Tibial nerve (tissue), 4 donors: ENCODE results near the gene SPAM1. TPM values are rescaled to one million over a fixed set of nuclear protein-coding genes. Genes with fewer than 3 reads are reported as not detected.

ENCODE experiments used
- DNase-seq, 2 donors: peaks; one replicate each; pipeline ENCODE4 v3.0.0-alpha.2; 2019; ENCODE audit warnings: low spot score in 2 of 2
- H3K27ac ChIP-seq, 4 donors: fragments of 200-600 bp; sonication (generic) in 3 of 4; one replicate each; pipeline ENCODE4 v1.5.1; 2017 to 2019; ENCODE audit warnings: mild to moderate bottlenecking in 1 of 4
- H3K27me3 ChIP-seq, 2 donors: fragments of 200-600 bp; sonication (generic) in 1 of 2; one replicate each; pipeline versions ENCODE4 v1.5.1 to v1.6.0; 2017 to 2019
- H3K36me3 ChIP-seq, 3 donors: fragments of 200-600 bp; sonication (generic); one replicate each; pipeline ENCODE4 v1.5.1; 2018 to 2019
- H3K4me1 ChIP-seq, 4 donors: fragments of 200-600 bp; sonication (generic) in 3 of 4; one replicate each; pipeline ENCODE4 v1.5.1; 2017 to 2019
- H3K4me3 ChIP-seq, 4 donors: fragments of 200-600 bp; sonication (generic) in 3 of 4; one replicate each; pipeline ENCODE4 v1.5.1; 2017 to 2019; ENCODE audit warnings: mild to moderate bottlenecking in 1 of 4, moderate library complexity in 1 of 4
- H3K9me3 ChIP-seq, 4 donors: fragments of 200-600 bp; sonication (generic) in 3 of 4; one replicate each; pipeline ENCODE4 v1.5.1; 2017 to 2019
- EP300 ChIP-seq, 2 donors: sonication (generic); formaldehyde crosslinking; IDR thresholded peaks; one replicate each; pipeline ENCODE4 v1.6.1; 2017; ENCODE audit warnings: antibody characterized with exemption in 2 of 2, mild to moderate bottlenecking in 1 of 2
- POLR2A ChIP-seq, 2 donors: fragments of 450-650 bp; IDR thresholded peaks; one replicate each; pipeline ENCODE4 v1.6.1; 2017; ENCODE audit warnings: antibody characterized with exemption in 2 of 2, mild to moderate bottlenecking in 2 of 2, moderate library complexity in 2 of 2
- WGBS, 2 donors: methylation state at CpG; one replicate each; pipeline ENCODE4 v1.1.5; 2018; 5-methylcytosine and 5-hydroxymethylcytosine counted together
- total RNA-seq, 4 donors: library from RNA; depleted of rRNA; stranded (reverse); fragments of >200 nt; gene quantifications; one replicate each; pipeline ENCODE4 v1.1.0, GENCODE V29; 2016
- TF ChIP-seq, protein P1 (sequence below), 5 experiments: fragments of 200-600 bp in 3 of 5; fragments of 450-650 bp in 2 of 5; sonication (generic) in 3 of 5; IDR thresholded peaks; one replicate each; pipeline ENCODE4 v1.5.1; 2016 to 2019; ENCODE audit warnings: antibody characterized with exemption in 5 of 5, mild to moderate bottlenecking in 3 of 5, moderate library complexity in 2 of 5

The SPAM1 gene
- total RNA-seq, 4 donors from 2014 or later, result not detected

GRCh38 chr7:123948136-123948535, 23.1 kb downstream of the SPAM1 start:
- 68 to 74% methylated on average over 4 of the region's 4 CpGs for WGBS, 2 donors
- H3K4me3 ChIP-seq, result no peak overlapping the region
- TF ChIP-seq POLR2A (IDR thresholded peaks at IDR 0.05), result no peak
- TF ChIP-seq, protein P1, sequence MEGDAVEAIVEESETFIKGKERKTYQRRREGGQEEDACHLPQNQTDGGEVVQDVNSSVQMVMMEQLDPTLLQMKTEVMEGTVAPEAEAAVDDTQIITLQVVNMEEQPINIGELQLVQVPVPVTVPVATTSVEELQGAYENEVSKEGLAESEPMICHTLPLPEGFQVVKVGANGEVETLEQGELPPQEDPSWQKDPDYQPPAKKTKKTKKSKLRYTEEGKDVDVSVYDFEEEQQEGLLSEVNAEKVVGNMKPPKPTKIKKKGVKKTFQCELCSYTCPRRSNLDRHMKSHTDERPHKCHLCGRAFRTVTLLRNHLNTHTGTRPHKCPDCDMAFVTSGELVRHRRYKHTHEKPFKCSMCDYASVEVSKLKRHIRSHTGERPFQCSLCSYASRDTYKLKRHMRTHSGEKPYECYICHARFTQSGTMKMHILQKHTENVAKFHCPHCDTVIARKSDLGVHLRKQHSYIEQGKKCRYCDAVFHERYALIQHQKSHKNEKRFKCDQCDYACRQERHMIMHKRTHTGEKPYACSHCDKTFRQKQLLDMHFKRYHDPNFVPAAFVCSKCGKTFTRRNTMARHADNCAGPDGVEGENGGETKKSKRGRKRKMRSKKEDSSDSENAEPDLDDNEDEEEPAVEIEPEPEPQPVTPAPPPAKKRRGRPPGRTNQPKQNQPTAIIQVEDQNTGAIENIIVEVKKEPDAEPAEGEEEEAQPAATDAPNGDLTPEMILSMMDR (IDR thresholded peaks at IDR 0.05), result no peak
- TF ChIP-seq EP300 (IDR thresholded peaks at IDR 0.05), result no peak
- no peak overlapping the region for H3K27ac ChIP-seq
- DNase-seq, result no peak
- peaks cover 0 to 5% (median 0%) of the 10 kb centered on the region in 4 donors for H3K4me1 ChIP-seq
- H3K9me3 ChIP-seq, result no peaks in the 10 kb centered on the region
- H3K36me3 ChIP-seq, result no peaks in the 10 kb centered on the region
- no peaks in the 10 kb centered on the region for H3K27me3 ChIP-seq

DNA sequence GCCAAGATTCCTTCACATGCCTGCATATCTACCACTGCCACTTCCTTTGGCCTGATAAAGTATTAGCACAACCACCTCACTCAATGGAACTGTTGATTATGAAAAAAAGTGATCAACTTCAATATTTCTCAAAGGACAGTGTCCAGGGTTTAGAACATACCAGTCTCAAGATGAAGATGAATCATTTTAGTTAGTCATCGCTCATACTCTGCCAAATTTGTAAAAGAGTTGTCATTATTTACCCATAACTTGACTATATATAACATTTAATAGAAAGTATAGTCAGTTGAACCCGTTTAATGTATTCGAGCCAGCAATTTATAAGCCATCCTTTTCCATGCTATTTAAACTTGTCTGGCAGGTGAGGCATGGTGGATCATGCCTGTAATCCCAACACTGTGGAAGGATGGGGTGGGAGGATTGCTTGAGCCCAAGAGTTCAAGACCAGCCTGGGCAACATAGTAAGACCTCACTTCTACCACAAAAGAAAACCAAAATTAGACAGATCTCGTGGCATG, 33.2 kb downstream of the SPAM1 start:
- no peak for DNase-seq
- Histone ChIP-seq H3K36me3 (no peaks in the 10 kb centered on the region), H3K27ac (no peak overlapping the region), H3K27me3 (no peaks in the 10 kb centered on the region), H3K4me1 (no peaks in the 10 kb centered on the region), H3K9me3 (no peaks in the 10 kb centered on the region), H3K4me3 (no peak overlapping the region)
- no peak for TF ChIP-seq EP300 (IDR thresholded peaks at IDR 0.05)
- no peak for TF ChIP-seq POLR2A (IDR thresholded peaks at IDR 0.05)
- TF ChIP-seq, protein P1 (IDR thresholded peaks at IDR 0.05), result no peak
- 81 to 88% methylated on average over 4 of the region's 4 CpGs for WGBS, 2 donors

DNA sequence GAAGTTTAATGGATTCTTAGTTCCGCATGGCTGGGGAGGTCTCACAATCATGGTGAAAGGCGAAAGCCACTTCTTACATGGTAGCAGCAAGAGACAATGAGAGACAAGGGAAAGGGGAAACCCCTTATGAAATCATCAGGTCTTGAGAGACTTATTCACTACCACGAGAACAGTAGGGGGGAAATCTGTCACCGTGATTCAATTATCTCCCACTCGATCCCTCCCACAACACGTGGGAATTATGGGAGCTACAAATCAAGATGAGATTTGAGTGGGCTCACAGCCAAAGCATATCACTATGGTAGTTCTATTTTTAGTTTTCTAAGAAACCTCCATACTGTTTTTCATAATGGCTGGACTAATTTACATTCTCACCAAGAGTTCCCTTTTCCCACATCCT, 36.7 kb downstream of the SPAM1 start:
- H3K9me3 ChIP-seq, result no peaks in the 10 kb centered on the region
- H3K36me3 ChIP-seq, result no peaks in the 10 kb centered on the region
- H3K27ac ChIP-seq, result no peak overlapping the region
- H3K4me3 ChIP-seq, result no peak overlapping the region
- H3K4me1 ChIP-seq, result no peaks in the 10 kb centered on the region
- 53 to 54% methylated on average over 6 of the region's 6 CpGs for WGBS, 2 donors
- H3K27me3 ChIP-seq, result no peaks in the 10 kb centered on the region
- TF ChIP-seq EP300 (IDR thresholded peaks at IDR 0.05) (no peak), POLR2A (IDR thresholded peaks at IDR 0.05) (no peak)
- TF ChIP-seq, protein P1 (IDR thresholded peaks at IDR 0.05), result no peak
- DNase-seq, result no peak

GRCh38 chr7:123966936-123967335, 41.9 kb downstream of the SPAM1 start:
- H3K27me3 ChIP-seq, result no peaks in the 10 kb centered on the region
- no peaks in the 10 kb centered on the region for H3K9me3 ChIP-seq
- no peak for DNase-seq
- no peak overlapping the region for H3K4me3 ChIP-seq
- H3K36me3 ChIP-seq, result no peaks in the 10 kb centered on the region
- 43 to 47% methylated on average over 4 of the region's 4 CpGs for WGBS, 2 donors
- no peaks in the 10 kb centered on the region for H3K4me1 ChIP-seq
- no peak for TF ChIP-seq EP300 (IDR thresholded peaks at IDR 0.05)
- TF ChIP-seq, protein P1 (IDR thresholded peaks at IDR 0.05), result peak in 1 of 5 experiments; percentile 5
- no peak overlapping the region for H3K27ac ChIP-seq

DNA sequence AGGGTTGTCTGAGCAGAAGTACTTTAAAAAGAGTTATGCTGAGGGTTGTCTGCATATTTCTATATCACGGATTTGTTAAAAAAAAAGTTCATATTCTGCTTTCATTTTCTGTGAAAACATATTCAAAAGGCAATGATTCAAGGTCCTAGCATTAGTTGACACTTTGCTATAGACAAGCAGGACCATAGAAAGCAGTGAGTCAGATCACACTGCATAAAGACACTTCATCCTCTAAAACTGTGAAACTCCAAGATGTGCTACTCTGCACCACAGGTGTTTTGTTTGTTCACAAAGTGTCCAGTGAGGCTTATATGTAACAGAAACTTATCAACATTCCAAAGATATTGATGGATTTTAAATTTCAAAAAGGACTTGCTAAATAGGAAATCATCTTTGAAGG, 47.0 kb downstream of the SPAM1 start:
- 61 to 76% methylated on average over 1 of the region's 1 CpG for WGBS, 2 donors
- Histone ChIP-seq H3K27me3 (no peaks in the 10 kb centered on the region), H3K36me3 (no peaks in the 10 kb centered on the region), H3K27ac (no peak overlapping the region), H3K4me3 (no peak overlapping the region), H3K9me3 (no peaks in the 10 kb centered on the region), H3K4me1 (no peaks in the 10 kb centered on the region)
- DNase-seq, result no peak
- TF ChIP-seq, protein P1 (IDR thresholded peaks at IDR 0.05), result no peak
